Amygdala (tissue), 56 donors: Measurements from ENCODE around the gene LRRC27.
"Not testable (repeated sequence)": the region's sequence is repeated elsewhere in the genome, so short reads cannot be mapped to it uniquely, and the experiment has no call there.

Experiments
- DNase-seq, 56 donors: peaks; one replicate each; lab custom pipeline; 2025; lab: John Stamatoyannopoulos, UW

The LRRC27 gene

GRCh38 chr10:132335189-132336063 lies 3.4 kb downstream of the LRRC27 start:
- DNase-seq = peak in 16 of 56 donors; percentile 13 to 70 (median 38)

GRCh38 chr10:132336064-132336746 lies 4.2 kb downstream of the LRRC27 start:
- no peak for DNase-seq

DNA sequence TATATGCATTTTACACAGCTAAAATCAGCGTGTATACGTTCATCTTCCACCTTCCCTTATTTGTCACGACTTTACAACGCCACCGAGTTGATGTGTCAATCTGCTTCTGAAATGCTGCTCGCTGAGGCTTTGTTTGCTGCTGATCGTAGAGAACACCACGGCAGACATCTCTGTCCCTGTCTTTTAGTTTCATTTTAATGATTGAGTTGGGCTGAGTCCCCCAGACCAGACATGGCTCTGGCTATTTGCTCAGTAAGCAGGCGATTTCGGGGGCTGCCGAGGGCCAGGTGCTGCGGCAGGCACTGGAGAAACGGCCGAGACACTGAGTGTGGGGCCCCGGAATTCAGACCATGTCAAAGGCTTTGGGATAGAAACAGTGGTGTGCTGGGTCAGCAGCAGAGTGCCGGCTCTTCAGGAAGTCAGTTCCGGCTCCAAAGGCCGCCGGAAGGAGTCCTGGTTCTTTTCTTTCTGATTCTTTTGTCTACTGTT lies 5.0 kb downstream of the LRRC27 start:
- DNase-seq = peak in 1 of 56 donors; percentile 17

- DNase-seq = not testable (repeated sequence)
Observed at GRCh38 chr10:132337854-132338253, 5.9 kb downstream of the LRRC27 start.

- no peak for DNase-seq
Observed at GRCh38 chr10:132338876-132339275, 6.9 kb downstream of the LRRC27 start.

DNA sequence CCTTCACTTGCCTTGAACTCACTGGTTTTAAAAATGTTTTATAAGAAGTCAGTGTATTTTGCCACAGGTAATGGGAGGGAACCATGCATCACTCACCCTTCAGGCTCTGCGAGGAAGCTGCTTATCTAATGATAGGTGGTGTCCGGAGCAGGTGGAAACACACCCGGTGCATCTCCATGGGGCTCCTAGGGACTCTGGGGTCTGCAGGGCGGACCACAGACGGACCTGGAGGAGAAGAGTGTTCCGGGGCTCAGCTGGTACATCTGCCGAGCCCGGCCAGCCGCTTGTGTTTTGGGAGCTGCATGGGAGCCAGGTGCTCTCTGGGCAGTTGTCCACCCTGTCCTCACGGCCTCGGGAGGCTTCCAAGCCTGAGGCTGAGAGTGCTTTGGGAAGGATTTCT lies 7.3 kb downstream of the LRRC27 start:
- no peak for DNase-seq

- no peak for DNase-seq
Observed at GRCh38 chr10:132341017-132341416, 9.0 kb downstream of the LRRC27 start.

DNA sequence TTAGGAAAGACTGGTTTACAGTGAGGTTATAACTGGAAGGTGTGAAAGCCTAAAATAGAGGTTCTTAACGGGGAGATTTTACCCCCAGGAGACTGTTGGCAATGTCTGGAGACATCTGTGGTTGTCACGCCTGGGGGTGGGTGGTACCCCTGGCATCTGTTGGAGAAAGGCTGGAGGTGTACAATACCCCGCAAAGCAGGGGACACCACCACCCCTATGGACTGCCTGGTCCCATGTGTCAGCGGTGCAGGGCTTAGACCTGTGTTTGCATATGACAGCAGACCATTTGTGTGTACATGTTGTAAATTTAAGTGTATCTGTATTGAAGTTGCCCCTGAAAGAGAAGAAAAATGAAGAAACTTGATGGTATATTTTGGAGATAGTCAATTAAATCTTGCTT lies 9.8 kb downstream of the LRRC27 start:
- DNase-seq = no peak

DNA sequence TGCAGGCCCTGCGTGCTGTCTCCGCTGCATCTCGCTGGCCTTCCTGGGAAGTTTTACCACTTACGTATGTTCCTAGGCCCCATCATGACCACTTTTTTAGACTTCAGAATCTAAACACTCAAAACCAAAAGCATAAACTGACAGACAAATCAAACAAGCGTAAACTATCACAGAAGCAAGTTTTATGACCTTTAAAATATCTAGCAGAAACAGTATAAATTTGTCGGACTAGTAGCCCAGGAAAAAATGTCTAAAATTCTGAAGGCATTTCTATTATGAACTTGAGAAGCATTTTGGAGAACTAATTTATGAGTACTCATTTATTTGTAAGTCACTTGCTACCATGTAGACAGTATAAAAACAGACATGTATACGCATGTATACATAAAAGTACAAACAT lies 10.6 kb downstream of the LRRC27 start:
- no peak for DNase-seq

DNA sequence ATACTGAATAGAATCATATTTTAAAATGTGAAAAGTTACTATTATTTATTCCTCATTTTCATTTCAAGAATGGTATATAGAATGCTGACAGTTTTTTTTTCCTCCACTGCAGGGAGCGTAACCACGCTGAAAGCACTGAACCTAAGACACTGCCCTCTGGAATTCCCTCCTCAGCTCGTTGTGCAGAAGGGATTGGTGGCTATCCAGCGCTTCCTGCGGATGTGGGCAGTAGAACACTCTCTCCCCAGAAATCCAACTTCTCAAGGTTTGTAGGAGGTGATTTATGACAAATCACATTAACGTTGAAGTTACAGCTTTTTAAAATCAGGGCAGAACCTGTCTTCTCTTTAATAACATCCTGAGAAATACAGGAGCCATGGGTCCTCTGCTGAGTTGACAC lies 12.4 kb downstream of the LRRC27 start:
- no peak for DNase-seq

GRCh38 chr10:132345345-132345744 lies 13.4 kb downstream of the LRRC27 start:
- no peak for DNase-seq

DNA sequence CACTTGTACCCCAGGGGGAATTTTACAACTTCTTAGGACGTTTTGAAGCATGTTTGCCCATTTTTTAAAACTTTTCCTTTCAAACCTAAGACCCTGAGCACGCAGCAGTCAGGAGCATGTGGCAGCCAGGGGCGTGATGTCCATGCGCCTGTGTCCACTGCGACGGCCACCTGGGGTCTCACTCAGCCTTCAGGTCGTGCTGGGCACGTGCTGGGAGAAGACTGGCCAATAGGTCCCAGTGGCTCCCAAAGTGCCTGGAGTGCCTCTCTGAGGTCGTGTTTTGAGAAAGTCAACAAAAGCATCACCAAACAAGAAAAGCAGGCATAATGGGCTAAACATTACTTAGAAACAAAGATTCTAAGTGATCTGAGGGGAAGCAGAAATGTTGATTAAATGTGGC lies 14.8 kb downstream of the LRRC27 start:
- DNase-seq = no peak

DNA sequence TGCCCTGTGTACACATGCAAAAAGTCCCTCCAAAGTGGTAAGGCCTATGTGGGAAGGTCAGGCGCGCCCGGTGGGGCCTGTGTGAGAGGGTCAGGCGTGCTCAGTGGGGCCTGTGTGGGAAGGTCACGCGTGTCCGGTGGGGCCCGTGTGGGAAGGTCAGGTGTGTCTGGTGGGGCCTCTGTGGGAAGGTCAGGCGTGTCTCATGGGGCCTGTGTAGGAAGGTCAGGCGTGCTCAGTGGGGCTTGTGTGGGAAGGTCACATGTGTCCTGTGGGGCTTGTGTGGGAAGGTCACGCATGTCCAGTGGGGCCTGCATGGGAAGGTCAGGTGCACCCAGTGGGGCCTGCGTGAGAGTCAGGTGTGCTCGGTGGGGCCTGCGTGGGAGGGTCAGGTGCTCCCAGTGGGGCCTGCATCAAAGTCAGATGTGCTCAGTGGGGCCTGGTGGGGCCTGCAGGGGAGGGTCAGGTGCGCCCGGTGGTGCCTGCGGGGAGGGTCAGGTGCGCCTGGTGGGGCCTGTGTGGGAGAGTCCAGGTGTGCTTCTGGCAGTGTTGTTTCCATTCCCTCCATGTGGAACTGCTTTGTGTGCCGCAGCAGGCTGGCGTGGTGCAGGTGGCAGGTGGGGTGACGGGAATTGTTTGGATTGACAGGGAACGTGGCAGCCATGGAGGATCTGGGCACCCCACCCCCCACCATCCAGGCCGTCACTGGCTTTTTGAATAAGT lies 15.4 kb downstream of the LRRC27 start:
- DNase-seq = no peak

DNA sequence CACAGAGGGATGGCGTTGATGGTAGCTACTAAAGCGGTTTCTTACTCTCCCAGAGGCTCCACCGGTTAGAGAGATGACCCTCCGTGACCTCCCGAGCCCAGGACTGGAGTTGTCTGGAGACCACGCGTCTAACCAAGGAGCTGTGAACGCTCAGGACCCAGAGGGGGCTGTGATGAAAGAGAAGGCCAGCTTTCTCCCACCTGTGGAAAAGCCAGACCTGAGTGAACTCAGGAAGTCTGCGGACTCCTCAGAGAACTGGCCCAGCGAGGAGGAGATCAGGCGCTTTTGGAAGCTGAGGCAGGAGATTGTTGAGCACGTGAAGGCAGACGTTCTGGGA lies 15.9 kb downstream of the LRRC27 start:
- DNase-seq = no peak

DNA sequence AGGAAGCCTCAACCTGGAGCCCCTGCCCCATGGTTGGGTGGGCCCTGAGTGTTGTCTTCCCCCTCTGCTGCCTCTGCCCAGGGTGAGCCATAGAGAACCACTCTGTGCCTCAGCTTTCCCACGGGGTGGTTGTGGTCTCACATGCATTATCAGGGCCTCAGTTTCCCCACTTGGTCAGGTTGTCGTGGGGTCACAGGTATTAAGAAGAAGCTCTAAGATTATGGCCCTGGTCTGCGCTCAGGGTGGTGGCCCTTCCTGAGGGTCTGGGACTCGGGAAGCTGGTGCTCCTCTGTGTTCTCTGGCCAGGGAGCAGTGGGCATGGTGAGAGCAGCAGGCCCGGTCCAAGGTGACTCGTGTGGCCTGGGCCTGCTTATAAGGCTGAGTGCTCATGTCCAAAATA lies 17.8 kb downstream of the LRRC27 start:
- no peak for DNase-seq

DNA sequence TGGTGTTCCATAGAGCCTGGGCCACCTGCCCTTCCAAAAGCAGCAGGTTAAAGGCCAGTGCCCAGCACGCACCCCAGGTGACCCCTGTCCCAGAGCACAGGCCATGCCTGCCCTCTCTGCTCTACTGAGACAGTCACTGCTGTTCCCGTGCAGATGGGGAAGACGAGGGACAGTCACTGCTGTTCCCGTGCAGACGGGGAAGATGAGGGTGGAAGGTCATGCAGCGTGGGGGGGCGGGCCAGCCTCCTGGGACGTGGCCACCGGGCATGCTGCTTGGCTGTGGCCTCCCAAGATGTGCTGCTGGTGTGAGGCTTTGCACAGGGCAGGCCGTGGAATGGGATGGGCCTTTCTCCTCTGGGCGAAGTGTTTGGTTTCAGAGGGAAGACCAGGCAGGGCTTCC lies 18.4 kb downstream of the LRRC27 start:
- DNase-seq = no peak

DNA sequence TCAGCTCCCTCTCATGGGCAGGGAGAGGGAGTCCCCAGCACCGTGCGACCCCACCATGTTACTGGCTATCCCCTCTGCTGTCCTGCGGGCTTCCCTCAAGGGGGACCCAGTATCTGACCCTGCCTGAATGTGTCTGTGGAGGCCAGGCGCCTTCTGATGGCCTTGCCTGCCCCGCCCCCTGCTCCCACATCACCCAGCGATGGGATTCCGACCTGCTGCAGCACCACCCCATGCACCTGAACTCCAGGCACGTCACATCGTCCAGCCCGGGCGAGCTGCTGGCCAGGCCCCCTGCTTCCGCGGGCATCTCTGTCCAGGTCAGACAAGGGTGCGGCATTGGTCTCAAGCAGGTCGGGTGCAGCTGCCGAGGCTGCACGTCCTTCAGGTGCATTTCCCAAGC lies 19.0 kb downstream of the LRRC27 start:
- no peak for DNase-seq

DNA sequence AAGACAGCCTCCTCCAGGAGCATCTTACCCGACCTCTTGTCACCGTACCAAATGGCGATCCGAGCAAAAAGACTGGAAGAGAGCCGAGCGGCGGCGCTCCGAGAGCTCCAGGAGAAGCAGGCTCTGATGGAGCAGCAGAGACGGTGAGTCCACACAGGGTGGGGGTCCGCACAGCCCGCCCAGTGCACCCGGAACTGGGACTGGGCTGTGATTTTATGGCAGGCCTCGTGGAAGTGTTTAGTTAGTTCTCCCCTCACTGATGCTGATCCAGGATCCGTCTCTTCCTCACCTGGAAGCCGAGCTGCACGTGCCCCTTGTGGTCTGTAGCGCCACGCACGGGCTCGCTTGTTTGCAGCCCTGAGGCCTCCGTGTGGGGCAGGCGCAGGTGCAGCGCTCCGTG lies 19.6 kb downstream of the LRRC27 start:
- no peak for DNase-seq

GRCh38 chr10:132352462-132353308 lies 20.7 kb downstream of the LRRC27 start:
- DNase-seq = peak in 40 of 56 donors; percentile 7 to 83 (median 39)
